ENCODE results near the gene TMPRSS11E.

DNA sequence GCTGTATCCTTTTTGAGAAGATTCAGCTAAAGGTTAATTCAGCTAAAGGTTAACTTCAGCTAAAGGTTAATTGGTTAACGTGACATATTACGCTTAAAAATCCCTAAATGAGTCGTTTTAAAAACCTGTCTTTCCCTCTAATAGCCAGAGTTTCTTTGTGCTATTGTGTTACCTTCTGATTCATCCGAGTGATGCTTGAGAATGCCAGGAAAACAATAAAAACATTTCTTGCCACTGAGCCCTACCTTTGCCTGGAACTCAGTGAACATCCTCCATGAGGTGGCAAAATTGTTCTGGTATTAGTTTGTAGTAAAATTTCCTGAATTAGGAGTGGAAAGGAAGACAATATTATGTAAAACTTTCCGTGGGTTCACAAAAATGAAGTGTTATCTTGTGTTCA lies 13.7 kb upstream of the TMPRSS11E start:
- TF ChIP-seq CTCF (conservative IDR thresholded peaks at IDR 0.05; ENCODE audit: low read length), result no peak
- TF ChIP-seq EZH2phosphoT487 (IDR thresholded peaks at IDR 0.05; ENCODE audit: borderline replicate concordance), result no peak
